ENCODE results near the gene PLCH1.

PLCH1 gene

GRCh38 chr3:155596615-155597014 lies 148.3 kb downstream of the PLCH1 start:
- no peak overlapping the region for H3K4me3 ChIP-seq (ENCODE audit: low read length)
- no peak overlapping the region for H3K4me2 ChIP-seq (ENCODE audit: low read length)
- H3K9me3 ChIP-seq (replicated peaks; ENCODE audit: low read length) = no peaks in the 10 kb centered on the region
- no peaks in the 10 kb centered on the region for H3K27me3 ChIP-seq (ENCODE audit: control insufficient read depth, insufficient read depth, low read length)
- no peaks in the 10 kb centered on the region for H3K4me1 ChIP-seq (ENCODE audit: control insufficient read depth, insufficient read depth, low read length)
- H3K9ac ChIP-seq (ENCODE audit: low read depth, low read length) = no peak overlapping the region
- H3K36me3 ChIP-seq (ENCODE audit: insufficient read depth, low read length) = no peaks in the 10 kb centered on the region

GRCh38 chr3:155595371-155595770 lies 149.5 kb downstream of the PLCH1 start:
- no peaks in the 10 kb centered on the region for H3K36me3 ChIP-seq (ENCODE audit: insufficient read depth, low read length)
- H3K4me3 ChIP-seq (ENCODE audit: low read length) = no peak overlapping the region
- no peaks in the 10 kb centered on the region for H3K9me3 ChIP-seq (replicated peaks; ENCODE audit: low read length)
- H3K27me3 ChIP-seq (ENCODE audit: control insufficient read depth, insufficient read depth, low read length) = no peaks in the 10 kb centered on the region
- H3K4me1 ChIP-seq (ENCODE audit: control insufficient read depth, insufficient read depth, low read length) = no peaks in the 10 kb centered on the region
- no peak overlapping the region for H3K9ac ChIP-seq (ENCODE audit: low read depth, low read length)
- no peak overlapping the region for H3K4me2 ChIP-seq (ENCODE audit: low read length)

- Histone ChIP-seq H3K27me3 (ENCODE audit: control insufficient read depth, insufficient read depth, low read length) (no peaks in the 10 kb centered on the region), H3K4me1 (ENCODE audit: control insufficient read depth, insufficient read depth, low read length) (no peaks in the 10 kb centered on the region)
Observed at GRCh38 chr3:155594526-155595187, 150.2 kb downstream of the PLCH1 start.

DNA sequence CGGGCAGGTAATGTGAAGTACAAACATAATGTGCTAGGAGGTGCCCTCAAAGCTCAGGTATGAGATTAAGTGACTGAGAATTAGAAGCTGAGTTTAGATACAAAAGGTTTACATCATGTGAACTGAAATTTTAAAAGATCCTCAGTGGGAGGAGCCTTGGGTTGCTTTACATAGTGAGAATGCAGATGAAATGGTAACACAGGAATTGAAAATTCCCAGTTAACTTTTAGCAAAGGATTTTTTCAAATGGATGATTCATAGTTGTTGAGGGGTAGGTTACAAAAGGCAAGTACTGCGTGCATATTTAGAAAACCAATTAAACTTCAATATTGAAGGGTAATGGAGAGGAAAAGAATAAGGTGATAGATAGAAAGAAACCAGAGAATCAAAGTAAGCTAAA lies 157.3 kb downstream of the PLCH1 start:
- Histone ChIP-seq H3K36me3 (ENCODE audit: insufficient read depth, low read length) (no peaks in the 10 kb centered on the region), H3K9ac (ENCODE audit: low read depth, low read length) (no peak overlapping the region), H3K4me1 (ENCODE audit: control insufficient read depth, insufficient read depth, low read length) (no peaks in the 10 kb centered on the region), H3K27me3 (ENCODE audit: control insufficient read depth, insufficient read depth, low read length) (no peaks in the 10 kb centered on the region), H3K4me3 (ENCODE audit: low read length) (no peak overlapping the region), H3K9me3 (replicated peaks; ENCODE audit: low read length) (no peaks in the 10 kb centered on the region), H3K4me2 (ENCODE audit: low read length) (no peak overlapping the region)

More at GRCh38 chr3:155594526-155595187, 150.2 kb downstream of the PLCH1 start:
- H3K9ac ChIP-seq (ENCODE audit: low read depth, low read length) = no peak overlapping the region
- H3K4me2 ChIP-seq (ENCODE audit: low read length) = no peak overlapping the region
- H3K36me3 ChIP-seq (ENCODE audit: insufficient read depth, low read length) = no peaks in the 10 kb centered on the region
- no peaks in the 10 kb centered on the region for H3K9me3 ChIP-seq (replicated peaks; ENCODE audit: low read length)
- no peak overlapping the region for H3K4me3 ChIP-seq (ENCODE audit: low read length)

DNA sequence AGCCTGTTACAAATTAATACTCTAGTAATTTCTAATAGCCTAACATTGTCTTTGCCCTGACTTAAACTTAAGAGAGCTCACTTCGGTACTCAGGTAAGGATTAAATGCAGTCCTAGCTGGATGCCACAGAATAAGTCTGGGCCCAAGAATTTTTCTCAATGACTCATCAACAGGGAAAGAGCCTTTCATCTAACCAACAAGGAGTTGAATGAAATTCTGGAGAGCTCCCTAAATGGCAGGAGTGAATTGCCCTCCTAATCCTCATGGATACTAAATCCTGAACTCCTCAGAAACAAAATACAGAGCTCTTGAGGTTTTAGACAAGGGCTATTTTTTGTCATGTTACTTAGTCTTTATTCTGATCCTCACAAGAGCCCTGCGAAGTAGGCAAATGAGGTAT lies 159.5 kb downstream of the PLCH1 start:
- Histone ChIP-seq H3K9me3 (replicated peaks; ENCODE audit: low read length) (no peaks in the 10 kb centered on the region), H3K36me3 (ENCODE audit: insufficient read depth, low read length) (no peaks in the 10 kb centered on the region), H3K4me3 (ENCODE audit: low read length) (no peak overlapping the region), H3K4me1 (ENCODE audit: control insufficient read depth, insufficient read depth, low read length) (no peaks in the 10 kb centered on the region), H3K9ac (ENCODE audit: low read depth, low read length) (no peak overlapping the region), H3K4me2 (ENCODE audit: low read length) (no peak overlapping the region), H3K27me3 (ENCODE audit: control insufficient read depth, insufficient read depth, low read length) (no peaks in the 10 kb centered on the region)

DNA sequence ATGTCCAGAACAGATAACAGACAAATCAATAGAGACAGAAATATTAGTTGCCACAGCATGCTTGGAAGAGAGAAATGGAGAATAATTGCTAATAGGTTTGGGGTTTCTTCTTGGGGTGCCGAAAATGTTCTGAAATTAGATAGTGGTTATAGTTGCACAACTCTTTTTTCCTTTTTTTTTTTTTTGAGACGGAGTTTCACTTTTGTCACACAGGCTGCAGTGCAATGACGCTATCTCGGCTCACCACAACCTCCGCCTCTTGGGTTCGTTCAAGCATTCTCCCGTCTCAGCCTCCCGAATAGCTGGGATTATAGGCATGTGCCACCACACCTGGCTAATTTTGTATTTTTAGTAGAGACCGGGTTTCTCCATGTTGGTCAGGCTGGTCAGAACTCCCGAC lies 163.3 kb downstream of the PLCH1 start:
- Histone ChIP-seq H3K4me2 (ENCODE audit: low read length) (no peak overlapping the region), H3K36me3 (ENCODE audit: insufficient read depth, low read length) (no peaks in the 10 kb centered on the region), H3K4me3 (ENCODE audit: low read length) (no peak overlapping the region), H3K27me3 (ENCODE audit: control insufficient read depth, insufficient read depth, low read length) (no peaks in the 10 kb centered on the region), H3K9me3 (replicated peaks; ENCODE audit: low read length) (no peaks in the 10 kb centered on the region), H3K4me1 (ENCODE audit: control insufficient read depth, insufficient read depth, low read length) (no peaks in the 10 kb centered on the region), H3K9ac (ENCODE audit: low read depth, low read length) (no peak overlapping the region)

GRCh38 chr3:155572085-155572484 lies 172.8 kb downstream of the PLCH1 start:
- Histone ChIP-seq H3K27me3 (ENCODE audit: control insufficient read depth, insufficient read depth, low read length) (no peaks in the 10 kb centered on the region), H3K4me2 (ENCODE audit: low read length) (no peak overlapping the region), H3K9ac (ENCODE audit: low read depth, low read length) (no peak overlapping the region), H3K4me1 (ENCODE audit: control insufficient read depth, insufficient read depth, low read length) (peaks cover 8% of the 10 kb centered on the region), H3K36me3 (ENCODE audit: insufficient read depth, low read length) (no peaks in the 10 kb centered on the region), H3K4me3 (ENCODE audit: low read length) (no peak overlapping the region), H3K9me3 (replicated peaks; ENCODE audit: low read length) (no peaks in the 10 kb centered on the region)

- Histone ChIP-seq H3K27me3 (ENCODE audit: control insufficient read depth, insufficient read depth, low read length) (no peaks in the 10 kb centered on the region), H3K4me1 (ENCODE audit: control insufficient read depth, insufficient read depth, low read length) (peaks cover 8% of the 10 kb centered on the region), H3K4me3 (ENCODE audit: low read length) (no peak overlapping the region), H3K9me3 (replicated peaks; ENCODE audit: low read length) (no peaks in the 10 kb centered on the region), H3K4me2 (ENCODE audit: low read length) (no peak overlapping the region), H3K36me3 (ENCODE audit: insufficient read depth, low read length) (no peaks in the 10 kb centered on the region), H3K9ac (ENCODE audit: low read depth, low read length) (no peak overlapping the region)
Observed at GRCh38 chr3:155568295-155568694, 176.6 kb downstream of the PLCH1 start.

DNA sequence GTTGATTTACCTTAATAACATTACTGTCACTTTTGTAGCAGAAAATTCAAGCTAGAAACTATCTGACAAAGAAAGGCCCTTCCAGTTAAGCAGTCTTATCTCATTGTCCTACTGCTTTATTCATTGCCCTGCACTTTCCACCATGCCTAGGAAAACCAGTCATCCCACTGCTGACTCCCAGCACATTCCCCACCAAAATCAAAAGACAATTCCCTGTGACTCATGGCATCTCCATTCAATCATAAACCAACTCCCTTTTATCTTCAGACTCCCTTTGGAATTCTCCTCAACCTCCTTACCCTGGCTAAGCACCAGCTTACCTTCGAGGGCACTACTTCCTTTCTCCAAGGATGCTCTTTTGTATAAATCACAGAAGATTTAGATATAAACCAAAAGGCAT lies 184.3 kb downstream of the PLCH1 start:
- Histone ChIP-seq H3K9ac (ENCODE audit: low read depth, low read length) (no peak overlapping the region), H3K4me3 (ENCODE audit: low read length) (no peak overlapping the region), H3K36me3 (ENCODE audit: insufficient read depth, low read length) (no peaks in the 10 kb centered on the region), H3K27me3 (ENCODE audit: control insufficient read depth, insufficient read depth, low read length) (no peaks in the 10 kb centered on the region), H3K4me1 (ENCODE audit: control insufficient read depth, insufficient read depth, low read length) (no peaks in the 10 kb centered on the region), H3K9me3 (replicated peaks; ENCODE audit: low read length) (no peaks in the 10 kb centered on the region), H3K4me2 (ENCODE audit: low read length) (no peak overlapping the region)

DNA sequence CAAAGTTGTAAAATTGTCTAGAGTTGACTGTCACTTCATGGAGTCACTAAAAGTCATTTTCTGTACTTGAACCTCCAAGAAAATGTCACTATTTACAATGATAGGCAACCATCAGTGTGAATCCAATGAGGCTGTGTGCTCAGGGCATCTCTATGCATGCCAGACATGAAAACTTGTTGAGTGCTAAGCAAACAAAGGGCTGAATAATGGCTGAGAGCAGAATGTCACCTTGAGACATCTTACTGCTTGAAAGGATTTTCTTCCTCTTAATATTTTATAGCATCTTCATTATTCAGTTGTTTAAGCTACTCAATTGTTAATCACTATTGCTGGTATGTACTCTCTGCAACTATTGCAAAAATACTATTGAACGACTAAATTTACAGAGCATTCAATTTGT lies 184.7 kb downstream of the PLCH1 start:
- no peak overlapping the region for H3K4me3 ChIP-seq (ENCODE audit: low read length)
- no peaks in the 10 kb centered on the region for H3K36me3 ChIP-seq (ENCODE audit: insufficient read depth, low read length)
- H3K4me1 ChIP-seq (ENCODE audit: control insufficient read depth, insufficient read depth, low read length) = no peaks in the 10 kb centered on the region
- H3K4me2 ChIP-seq (ENCODE audit: low read length) = no peak overlapping the region
- no peaks in the 10 kb centered on the region for H3K9me3 ChIP-seq (replicated peaks; ENCODE audit: low read length)
- H3K9ac ChIP-seq (ENCODE audit: low read depth, low read length) = no peak overlapping the region
- no peaks in the 10 kb centered on the region for H3K27me3 ChIP-seq (ENCODE audit: control insufficient read depth, insufficient read depth, low read length)

GRCh38 chr3:155556531-155556930 lies 188.3 kb downstream of the PLCH1 start:
- Histone ChIP-seq H3K4me1 (ENCODE audit: control insufficient read depth, insufficient read depth, low read length) (no peaks in the 10 kb centered on the region), H3K4me2 (ENCODE audit: low read length) (no peak overlapping the region), H3K27me3 (ENCODE audit: control insufficient read depth, insufficient read depth, low read length) (no peaks in the 10 kb centered on the region), H3K9me3 (replicated peaks; ENCODE audit: low read length) (no peaks in the 10 kb centered on the region), H3K36me3 (ENCODE audit: insufficient read depth, low read length) (no peaks in the 10 kb centered on the region), H3K9ac (ENCODE audit: low read depth, low read length) (no peak overlapping the region), H3K4me3 (ENCODE audit: low read length) (no peak overlapping the region)

DNA sequence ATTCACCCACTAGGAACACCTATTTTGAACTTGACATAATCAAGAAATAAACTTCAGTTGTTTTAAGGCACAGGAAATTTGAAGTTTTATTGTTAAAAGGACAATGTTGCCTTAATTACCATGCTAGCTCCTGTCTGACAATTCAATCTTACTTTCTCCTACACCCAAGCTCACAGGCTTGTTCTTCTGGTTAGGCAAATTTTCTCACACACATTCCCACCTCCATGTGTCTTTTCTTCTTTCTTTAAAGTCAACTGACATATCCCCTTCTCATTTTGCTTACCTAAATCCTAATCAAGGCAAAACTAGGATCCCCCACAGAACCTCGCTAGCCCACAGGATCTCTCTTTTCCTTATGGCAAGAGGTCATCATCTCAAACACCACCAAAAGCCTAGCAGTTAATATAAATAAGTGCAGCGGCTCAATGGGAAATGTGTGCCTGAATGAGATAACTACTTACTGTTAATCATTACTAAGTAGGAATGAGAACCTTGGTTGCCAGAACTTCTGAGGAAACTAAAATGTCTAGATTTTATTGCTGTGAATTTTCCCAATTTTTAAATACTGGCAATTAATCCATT lies 189.3 kb downstream of the PLCH1 start:
- H3K4me2 ChIP-seq (ENCODE audit: low read length) = no peak overlapping the region
- no peaks in the 10 kb centered on the region for H3K9me3 ChIP-seq (replicated peaks; ENCODE audit: low read length)
- H3K9ac ChIP-seq (ENCODE audit: low read depth, low read length) = no peak overlapping the region
- no peaks in the 10 kb centered on the region for H3K4me1 ChIP-seq (ENCODE audit: control insufficient read depth, insufficient read depth, low read length)
- no peaks in the 10 kb centered on the region for H3K27me3 ChIP-seq (ENCODE audit: control insufficient read depth, insufficient read depth, low read length)
- H3K36me3 ChIP-seq (ENCODE audit: insufficient read depth, low read length) = no peaks in the 10 kb centered on the region
- H3K4me3 ChIP-seq (ENCODE audit: low read length) = no peak overlapping the region

All from skeletal muscle satellite cell (primary cell).